Superior temporal gyrus (tissue), 1 donor: Measurements from ENCODE around the gene MAP4K4.
"Not testable (repeated sequence)": the region's sequence is repeated elsewhere in the genome, so short reads cannot be mapped to it uniquely, and the experiment has no call there.

Experiments used
- DNase-seq: peaks from one replicate; pipeline ENCODE4 v3.0.0-alpha.2; 2016; ENCODE audit errors: extremely low spot score

The MAP4K4 gene

GRCh38 chr2:101902169-101902568, 204.7 kb downstream of the MAP4K4 start:
- no peak for DNase-seq

DNA sequence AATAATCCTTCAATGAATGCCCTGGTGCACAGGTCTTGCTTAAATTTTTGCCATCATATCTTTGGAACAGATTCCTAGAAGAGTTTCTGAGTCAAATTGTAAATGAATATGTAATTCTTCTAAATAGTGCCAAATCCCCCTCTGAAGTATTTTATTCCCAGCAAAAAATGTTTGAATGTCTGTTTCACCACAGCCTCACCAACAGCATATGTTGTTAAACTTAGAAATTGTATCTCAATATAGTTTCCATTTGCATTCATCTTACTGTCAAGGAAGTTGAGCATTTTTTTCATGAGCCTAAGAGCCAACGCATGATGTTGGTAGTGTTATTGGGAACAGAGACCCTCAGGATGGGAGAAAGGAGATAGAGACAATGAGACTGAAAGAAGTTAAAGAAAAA, 207.4 kb downstream of the MAP4K4 start:
- no peak for DNase-seq

DNA sequence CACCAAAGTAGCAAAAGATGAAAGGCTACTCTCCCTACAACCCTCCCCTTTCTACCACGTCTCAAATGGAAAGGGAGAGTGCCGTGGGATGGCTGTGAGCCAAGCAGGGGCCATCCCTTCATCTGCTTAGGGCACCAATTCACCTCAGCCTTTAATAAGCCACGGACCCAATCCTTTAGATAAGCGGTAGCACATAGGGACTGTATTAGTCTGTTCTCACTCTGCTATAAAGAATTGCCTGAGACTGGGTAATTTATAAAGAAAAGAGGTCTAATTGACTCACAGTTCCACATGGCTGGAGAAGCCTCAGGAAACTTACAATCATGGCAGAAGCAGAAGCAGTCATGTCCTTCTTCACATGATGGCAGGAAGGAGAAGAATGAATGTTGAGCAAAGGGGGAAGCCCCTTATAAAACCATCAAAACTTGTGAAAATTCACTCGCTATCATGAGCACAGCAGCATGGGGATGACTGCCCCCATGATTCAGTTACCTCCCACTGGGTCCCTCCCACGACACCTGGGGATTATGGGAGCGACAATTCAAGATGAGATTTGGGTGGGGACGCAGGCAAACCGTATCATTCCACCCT, 208.3 kb downstream of the MAP4K4 start:
- no peak for DNase-seq

DNA sequence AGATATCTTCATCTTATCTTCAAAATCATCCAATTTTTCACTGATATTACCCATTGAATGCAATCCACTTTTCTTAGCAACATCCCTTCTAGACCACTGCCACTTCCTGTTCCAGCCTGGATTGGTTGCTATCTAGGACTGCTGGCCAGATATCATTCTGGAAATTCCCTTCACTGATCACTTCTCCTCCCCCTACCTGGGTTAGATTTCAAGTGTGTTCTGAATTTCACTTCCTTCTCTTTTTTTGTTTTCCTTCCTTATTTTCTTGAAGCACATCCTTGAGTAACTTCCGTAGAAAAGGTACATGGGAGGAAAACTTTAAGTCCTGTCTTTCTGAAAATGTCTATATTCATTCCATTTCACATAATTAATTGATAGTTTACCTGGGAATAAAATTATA, 212.3 kb downstream of the MAP4K4 start:
- no peak for DNase-seq

GRCh38 chr2:101912545-101912944, 215.0 kb downstream of the MAP4K4 start:
- DNase-seq, result no peak

DNA sequence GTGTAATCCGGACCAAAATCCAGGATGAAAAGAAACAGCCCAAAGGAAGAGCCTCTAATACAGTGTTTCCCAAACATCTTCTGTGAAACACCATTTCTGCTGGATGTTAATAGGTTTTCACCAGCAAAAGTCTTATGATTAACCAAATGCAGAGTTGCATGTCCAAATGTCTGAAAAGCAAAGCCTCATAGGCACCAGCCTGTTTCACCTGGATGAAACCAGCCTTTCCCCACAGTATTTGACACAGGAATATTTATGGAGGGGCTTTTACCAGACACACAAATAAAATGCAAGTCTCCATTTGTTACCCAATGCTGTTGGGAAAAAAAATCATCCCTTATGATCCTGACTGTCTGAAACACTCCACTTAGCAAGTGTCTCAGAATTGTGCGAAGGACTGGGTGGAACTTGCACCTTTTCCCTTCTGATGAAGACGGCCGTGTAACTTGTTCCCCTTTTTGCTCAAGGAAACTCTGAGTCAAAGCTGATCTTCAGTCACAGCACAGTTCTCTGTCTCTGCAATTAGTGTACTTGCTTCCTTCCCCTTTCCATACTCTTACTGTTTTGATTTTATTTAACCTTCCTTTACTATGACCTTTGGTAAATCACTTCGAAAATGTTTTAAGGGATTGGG, 223.9 kb downstream of the MAP4K4 start:
- no peak for DNase-seq

GRCh38 chr2:101921953-101922325, 224.4 kb downstream of the MAP4K4 start:
- no peak for DNase-seq

DNA sequence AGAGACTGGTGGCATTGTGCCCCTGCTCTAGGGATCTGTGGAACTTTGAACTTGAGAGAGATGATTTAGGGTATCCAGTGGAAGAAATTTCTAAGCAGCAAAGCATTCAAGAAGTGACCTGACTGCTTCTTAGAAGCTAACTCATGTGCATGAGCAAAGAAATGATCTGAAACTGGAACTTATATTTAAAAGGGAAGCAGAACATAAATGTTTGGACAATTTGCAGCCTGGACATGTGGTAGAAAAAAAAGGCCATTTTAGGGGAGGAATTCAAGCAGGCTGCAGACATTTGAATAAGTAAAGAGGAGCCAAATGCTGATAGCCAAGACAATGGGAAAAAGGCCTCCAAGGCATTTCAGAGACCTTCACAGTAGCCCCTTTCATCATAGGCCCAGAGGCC, 226.8 kb downstream of the MAP4K4 start:
- DNase-seq, result not testable (repeated sequence)

GRCh38 chr2:101930019-101930418, 232.5 kb downstream of the MAP4K4 start:
- no peak for DNase-seq

DNA sequence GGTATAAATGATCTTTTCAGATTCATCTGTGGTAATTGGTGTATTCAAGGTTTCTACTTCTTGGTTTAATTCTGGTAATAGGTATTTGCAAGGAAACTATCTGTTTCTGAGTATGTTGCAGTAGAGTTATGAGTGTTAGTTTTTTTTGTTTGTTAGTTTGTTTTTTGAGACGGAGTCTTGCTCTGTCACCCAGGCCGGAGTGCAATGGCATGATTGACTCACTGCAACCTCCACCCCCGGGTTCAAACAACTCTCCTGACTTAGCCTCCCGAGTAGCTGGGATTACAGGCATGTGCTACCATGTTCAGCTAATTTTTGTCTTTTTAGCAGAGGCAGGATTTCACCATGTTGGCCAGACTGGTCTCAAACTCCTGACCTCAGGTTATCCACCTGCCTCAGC, 233.3 kb downstream of the MAP4K4 start:
- no peak for DNase-seq

DNA sequence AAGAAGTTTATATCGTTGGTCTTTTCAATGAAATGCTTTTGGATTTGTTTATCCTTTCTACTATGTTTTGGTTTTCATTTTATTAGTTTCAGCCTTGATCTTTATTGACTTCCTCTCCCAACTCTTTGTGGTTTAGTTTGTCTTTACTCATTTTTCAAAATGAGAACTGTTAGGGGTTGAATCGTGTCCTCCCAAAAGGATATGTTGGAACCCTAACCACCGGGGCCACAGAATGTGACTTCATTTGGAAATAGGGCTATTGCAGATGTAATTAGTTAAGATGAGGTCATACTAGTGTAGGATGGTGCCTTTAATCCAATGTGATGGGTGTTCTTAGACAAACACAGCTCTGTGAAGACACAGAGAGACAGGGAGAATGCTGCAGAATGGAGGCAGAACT, 233.9 kb downstream of the MAP4K4 start:
- no peak for DNase-seq

GRCh38 chr2:101935764-101936163, 238.3 kb downstream of the MAP4K4 start:
- DNase-seq, result not testable (repeated sequence)

DNA sequence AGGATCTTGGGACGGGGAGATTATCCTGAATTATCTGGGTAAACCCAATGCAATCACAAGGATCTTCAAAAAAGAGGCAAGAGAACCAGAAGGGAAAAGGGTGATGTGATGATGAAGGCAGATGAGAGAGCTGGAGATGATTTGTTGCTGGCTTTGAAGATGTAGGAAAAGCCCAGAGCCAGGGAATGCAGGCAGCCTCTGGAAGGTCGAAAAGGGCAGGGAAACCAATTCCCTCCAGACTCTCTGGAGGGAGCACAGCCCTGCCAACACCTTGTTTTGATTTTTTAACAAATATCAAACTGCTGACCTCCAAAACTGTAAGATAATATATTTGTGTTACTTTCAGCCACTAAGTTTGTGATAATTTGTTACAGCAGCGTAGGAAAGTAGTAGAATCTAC, 245.3 kb downstream of the MAP4K4 start:
- DNase-seq, result no peak
